ENCODE measurements around the gene GSDME.

Gene GSDME

GRCh38 chr7:24755541-24756407 lies 1.5 kb downstream of the GSDME start:
- peak; percentile 45 for DNase-seq (ENCODE audit: low read depth)
- TF ChIP-seq CTCF (conservative IDR thresholded peaks at IDR 0.05; ENCODE audit: control insufficient read depth, insufficient read depth, low read depth, low read length), result no peak

GRCh38 chr7:24754906-24755506 lies 2.3 kb downstream of the GSDME start:
- TF ChIP-seq CTCF (conservative IDR thresholded peaks at IDR 0.05; ENCODE audit: control insufficient read depth, insufficient read depth, low read depth, low read length), result no peak
- H3K4me3 ChIP-seq (ENCODE audit: control insufficient read depth, low read depth, low read length), result no peak overlapping the region
- no peak for DNase-seq (ENCODE audit: low read depth)

More at GRCh38 chr7:24755541-24756407, 1.5 kb downstream of the GSDME start:
- H3K4me3 ChIP-seq (ENCODE audit: control insufficient read depth, low read depth, low read length), result no peak overlapping the region

- DNase-seq (ENCODE audit: low read depth), result no peak
- H3K4me3 ChIP-seq (ENCODE audit: control insufficient read depth, low read depth, low read length), result no peak overlapping the region
- TF ChIP-seq CTCF (conservative IDR thresholded peaks at IDR 0.05; ENCODE audit: control insufficient read depth, insufficient read depth, low read depth, low read length), result no peak
Observed at GRCh38 chr7:24752073-24752800, 5.0 kb downstream of the GSDME start.

GRCh38 chr7:24751484-24751883 lies 5.8 kb downstream of the GSDME start:
- H3K4me3 ChIP-seq (ENCODE audit: control insufficient read depth, low read depth, low read length), result no peak overlapping the region
- no peak for DNase-seq (ENCODE audit: low read depth)
- TF ChIP-seq CTCF (conservative IDR thresholded peaks at IDR 0.05; ENCODE audit: control insufficient read depth, insufficient read depth, low read depth, low read length), result no peak

GRCh38 chr7:24750441-24751055 lies 6.7 kb downstream of the GSDME start:
- TF ChIP-seq CTCF (conservative IDR thresholded peaks at IDR 0.05; ENCODE audit: control insufficient read depth, insufficient read depth, low read depth, low read length), result no peak
- DNase-seq (ENCODE audit: low read depth), result no peak

GRCh38 chr7:24748521-24748920 lies 8.7 kb downstream of the GSDME start:
- H3K4me3 ChIP-seq (ENCODE audit: control insufficient read depth, low read depth, low read length), result no peak overlapping the region
- TF ChIP-seq CTCF (conservative IDR thresholded peaks at IDR 0.05; ENCODE audit: control insufficient read depth, insufficient read depth, low read depth, low read length), result no peak
- DNase-seq (ENCODE audit: low read depth), result no peak

More at GRCh38 chr7:24750441-24751055, 6.7 kb downstream of the GSDME start:
- no peak overlapping the region for H3K4me3 ChIP-seq (ENCODE audit: control insufficient read depth, low read depth, low read length)

All from fibroblast of mammary gland (primary cell).